UCSD-AML1 (cell line): Measurements from ENCODE around the gene ANKDD1A.

Experiments used
- DNase-seq: peaks from one replicate; lab custom pipeline; 2025; ENCODE audit not compliant: unreplicated experiment; lab: John Stamatoyannopoulos, UW

Gene ANKDD1A

DNA sequence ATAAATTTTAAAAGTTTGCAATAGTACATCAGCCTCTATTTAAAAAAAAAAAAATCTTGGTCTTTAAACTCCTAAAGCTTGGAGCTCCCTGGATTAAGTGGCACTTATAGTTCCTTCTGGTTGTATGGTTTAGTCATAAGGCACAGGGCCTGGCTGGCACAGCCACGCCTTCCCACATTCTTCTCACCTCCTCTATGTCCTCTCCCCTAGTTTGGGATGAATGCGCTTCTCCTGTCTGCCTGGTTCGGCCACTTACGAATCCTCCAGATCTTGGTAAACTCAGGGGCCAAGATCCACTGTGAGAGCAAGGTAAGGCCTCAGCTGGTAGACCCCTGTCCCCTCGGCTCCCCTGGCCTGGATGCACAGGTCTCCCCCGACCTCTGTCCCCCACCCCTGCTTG lies 10.0 kb downstream of the ANKDD1A start:
- DNase-seq = no peak

DNA sequence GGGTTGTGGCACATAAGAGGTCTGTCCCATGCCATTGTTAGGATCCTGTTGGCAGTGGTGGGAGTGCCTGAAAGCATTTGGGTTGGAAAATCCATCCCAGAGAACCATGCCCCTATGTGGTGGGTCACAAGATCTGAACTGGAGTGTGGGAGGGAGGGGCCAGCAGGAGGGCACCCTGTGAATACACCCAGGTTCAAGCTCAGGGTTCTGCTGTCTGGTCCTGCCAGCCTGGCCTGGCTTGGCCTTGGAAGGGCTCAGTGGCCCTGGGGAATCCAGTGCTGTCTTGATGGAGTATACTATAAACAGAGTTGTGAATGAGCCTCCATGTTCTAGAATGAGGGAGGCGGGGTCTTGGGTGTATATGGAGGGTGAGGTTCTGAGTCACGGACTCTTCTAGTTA lies 11.8 kb downstream of the ANKDD1A start:
- DNase-seq = no peak

- peak; percentile 24 for DNase-seq
Observed at GRCh38 chr15:64925335-64926330, 13.9 kb downstream of the ANKDD1A start.

GRCh38 chr15:64926661-64927060 lies 15.0 kb downstream of the ANKDD1A start:
- DNase-seq = no peak

DNA sequence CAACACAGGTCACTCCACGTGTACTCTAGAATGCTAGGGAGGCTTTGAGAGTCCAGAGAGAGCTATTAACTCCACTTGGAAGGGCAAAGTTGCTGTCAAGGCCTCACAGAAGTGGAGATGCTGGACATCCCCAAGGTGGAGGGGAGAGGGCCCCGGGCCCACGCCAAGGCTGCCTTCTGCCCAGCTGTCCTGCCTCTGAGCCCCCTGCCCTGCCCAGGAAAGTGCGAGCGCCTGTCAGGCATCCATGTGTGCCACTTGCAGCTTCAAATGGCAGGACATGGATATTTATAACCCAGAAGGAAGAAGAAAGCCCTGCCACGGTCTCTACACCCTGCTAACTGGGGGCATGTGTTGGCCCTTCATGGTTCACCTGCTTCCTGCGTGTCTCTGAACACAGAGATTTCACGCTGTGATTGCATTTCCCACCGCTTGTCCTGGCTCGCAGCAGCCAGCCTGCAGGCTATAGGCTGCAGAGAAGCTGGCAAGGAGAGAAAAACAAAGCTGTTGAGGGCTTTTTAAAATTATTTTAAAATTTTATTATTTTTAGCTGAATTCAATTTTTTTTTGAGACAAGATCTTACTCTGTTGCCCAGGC lies 17.0 kb downstream of the ANKDD1A start:
- no peak for DNase-seq

- no peak for DNase-seq
Observed at GRCh38 chr15:64930019-64930652, 18.4 kb downstream of the ANKDD1A start.

- DNase-seq = no peak
Observed at GRCh38 chr15:64930778-64931371, 19.2 kb downstream of the ANKDD1A start.

- DNase-seq = no peak
Observed at GRCh38 chr15:64931381-64931780, 19.7 kb downstream of the ANKDD1A start.

- DNase-seq = no peak
Observed at GRCh38 chr15:64934023-64934422, 22.3 kb downstream of the ANKDD1A start.

GRCh38 chr15:64938192-64938591 lies 26.5 kb downstream of the ANKDD1A start:
- DNase-seq = no peak

- DNase-seq = no peak
Observed at GRCh38 chr15:64942356-64942755, 30.7 kb downstream of the ANKDD1A start.

DNA sequence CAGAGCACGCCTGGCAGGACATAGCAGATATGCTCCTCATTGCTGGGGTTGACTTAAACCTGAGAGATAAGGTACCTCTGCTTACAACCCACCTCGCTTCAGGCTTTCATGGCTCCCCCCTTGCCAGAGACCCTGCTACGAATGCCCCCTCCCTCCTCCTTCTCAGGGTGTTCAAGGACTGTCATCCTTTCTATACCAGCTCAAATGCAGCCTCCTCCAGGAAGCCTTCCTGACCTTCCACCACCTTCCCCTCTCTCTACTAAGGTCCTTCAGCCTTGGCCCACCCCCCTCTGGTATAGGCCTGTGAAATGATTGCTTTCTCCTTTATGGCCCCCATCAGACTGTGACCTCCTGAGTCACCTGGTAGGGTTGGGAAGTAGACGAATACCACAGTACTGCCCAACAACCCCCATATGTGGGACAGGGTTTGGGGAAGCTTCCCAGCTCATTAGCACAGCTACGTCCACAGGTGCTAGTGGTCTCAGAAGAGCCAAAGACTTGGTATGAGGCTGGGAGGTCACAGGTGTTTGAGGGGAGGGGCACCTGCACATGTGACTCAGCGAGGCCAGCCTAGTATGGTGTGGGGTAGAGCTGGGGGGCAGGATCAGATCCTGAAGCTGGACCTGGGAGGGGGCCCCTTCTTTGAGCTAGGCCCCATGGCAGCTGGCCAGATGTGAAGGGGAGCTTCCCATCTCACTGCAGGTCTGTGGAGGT lies 32.0 kb downstream of the ANKDD1A start:
- no peak for DNase-seq

DNA sequence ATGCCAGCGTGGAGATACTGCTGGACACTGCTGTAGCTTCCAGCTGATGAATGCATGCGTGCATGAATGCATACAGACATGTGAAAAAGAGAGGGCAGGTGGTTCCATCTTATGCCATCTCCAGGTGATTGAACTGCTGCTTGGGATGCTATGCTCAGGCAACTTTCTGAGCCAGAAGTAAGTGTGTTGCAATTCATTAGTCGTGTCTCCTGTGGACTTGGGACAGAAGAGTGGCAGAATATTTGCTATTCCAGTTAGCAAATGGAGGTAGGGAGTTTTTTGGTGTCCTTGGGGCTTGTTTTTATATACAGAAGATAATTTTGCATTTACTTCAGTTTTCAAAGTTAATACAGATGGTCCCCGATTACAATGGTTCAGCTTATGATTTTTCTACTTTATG lies 33.3 kb downstream of the ANKDD1A start:
- DNase-seq = no peak

DNA sequence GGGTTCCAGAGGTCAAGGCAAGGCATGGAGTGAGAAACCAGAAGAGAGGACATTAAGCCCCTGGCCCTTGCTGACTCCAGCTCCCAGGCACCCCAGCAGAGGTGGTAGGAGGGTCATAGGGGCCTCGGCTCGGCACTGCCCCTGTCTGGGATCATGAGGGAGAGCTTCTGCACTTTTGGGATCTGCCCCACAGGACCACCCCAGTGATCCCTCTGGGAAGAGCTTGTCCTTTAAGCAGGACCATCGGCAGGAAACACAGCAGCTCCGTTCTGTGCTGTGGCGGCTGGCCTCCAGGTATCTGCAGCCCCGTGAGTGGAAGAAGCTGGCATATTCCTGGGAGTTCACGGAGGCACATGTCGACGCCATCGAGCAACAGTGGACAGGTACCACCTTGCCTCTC lies 35.5 kb downstream of the ANKDD1A start:
- DNase-seq = no peak

GRCh38 chr15:64948916-64949315 lies 37.2 kb downstream of the ANKDD1A start:
- no peak for DNase-seq

GRCh38 chr15:64949383-64950186 lies 37.9 kb downstream of the ANKDD1A start:
- no peak for DNase-seq

DNA sequence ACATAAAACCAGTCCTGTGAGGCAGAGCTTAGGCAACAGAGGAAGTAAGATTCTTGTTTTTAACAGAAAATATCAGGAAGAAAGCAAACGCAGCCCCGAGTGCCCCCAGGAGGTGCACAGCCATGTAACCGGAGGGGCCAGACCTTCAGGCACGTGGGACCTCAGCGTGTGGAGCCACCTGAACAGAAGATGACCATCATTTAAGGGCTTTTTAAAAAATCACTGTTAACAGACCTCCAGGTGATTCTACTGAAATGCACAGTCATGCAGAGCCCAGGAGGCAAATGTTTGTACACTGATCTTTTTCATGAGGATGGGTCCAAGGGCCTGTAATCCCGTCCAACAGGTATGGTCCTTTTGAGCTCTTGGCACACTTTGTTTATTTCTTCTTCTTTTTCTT lies 39.2 kb downstream of the ANKDD1A start:
- DNase-seq = no peak

GRCh38 chr15:64951777-64952418 lies 40.2 kb downstream of the ANKDD1A start:
- no peak for DNase-seq

GRCh38 chr15:64954395-64954794 lies 42.7 kb downstream of the ANKDD1A start:
- DNase-seq = no peak

GRCh38 chr15:64959128-64959527 lies 47.4 kb downstream of the ANKDD1A start:
- DNase-seq = no peak
